NCI-H2196 (cell line): ENCODE data around the gene WDFY2.
A peak's percentile ranks its signal among the peaks of the same experiment; 100 is the strongest.

Source experiments
- DNase-seq: peaks from one replicate; lab custom pipeline; 2025; ENCODE audit not compliant: unreplicated experiment; lab: John Stamatoyannopoulos, UW

The WDFY2 gene

DNA sequence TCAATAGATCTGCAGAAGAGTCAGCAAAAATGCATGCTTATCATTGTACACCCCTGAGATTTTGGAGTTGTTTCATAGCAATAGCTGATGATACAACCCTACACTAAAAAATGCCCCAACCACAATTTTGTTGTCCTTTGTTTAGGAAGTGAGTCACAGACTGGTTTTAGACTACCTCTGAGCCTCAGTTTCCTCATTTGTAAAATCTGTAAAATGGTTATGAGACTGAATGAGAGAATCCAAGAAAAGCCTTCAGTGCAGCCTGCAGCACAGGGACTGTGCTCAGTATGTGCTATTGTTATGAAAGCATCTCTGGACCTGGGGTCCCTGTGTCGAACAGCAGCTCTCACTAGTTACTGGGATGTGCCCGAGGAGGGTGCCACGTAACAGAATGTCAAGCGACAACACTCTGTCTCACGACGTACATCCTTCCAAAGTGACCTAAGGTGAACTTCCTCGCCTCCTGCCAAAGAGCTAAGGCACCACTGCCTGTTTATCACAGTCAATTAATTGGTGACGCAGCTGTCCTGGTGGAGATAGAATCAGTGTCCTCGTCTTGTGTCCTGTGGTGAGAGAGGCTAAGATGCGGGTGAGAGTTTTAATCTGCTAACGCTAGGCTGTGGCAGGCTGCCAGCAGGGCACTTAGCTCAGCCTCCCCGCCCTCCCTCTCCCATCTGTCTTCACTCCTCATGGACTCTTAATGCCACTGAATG lies 201.6 kb downstream of the WDFY2 start:
- no peak for DNase-seq

DNA sequence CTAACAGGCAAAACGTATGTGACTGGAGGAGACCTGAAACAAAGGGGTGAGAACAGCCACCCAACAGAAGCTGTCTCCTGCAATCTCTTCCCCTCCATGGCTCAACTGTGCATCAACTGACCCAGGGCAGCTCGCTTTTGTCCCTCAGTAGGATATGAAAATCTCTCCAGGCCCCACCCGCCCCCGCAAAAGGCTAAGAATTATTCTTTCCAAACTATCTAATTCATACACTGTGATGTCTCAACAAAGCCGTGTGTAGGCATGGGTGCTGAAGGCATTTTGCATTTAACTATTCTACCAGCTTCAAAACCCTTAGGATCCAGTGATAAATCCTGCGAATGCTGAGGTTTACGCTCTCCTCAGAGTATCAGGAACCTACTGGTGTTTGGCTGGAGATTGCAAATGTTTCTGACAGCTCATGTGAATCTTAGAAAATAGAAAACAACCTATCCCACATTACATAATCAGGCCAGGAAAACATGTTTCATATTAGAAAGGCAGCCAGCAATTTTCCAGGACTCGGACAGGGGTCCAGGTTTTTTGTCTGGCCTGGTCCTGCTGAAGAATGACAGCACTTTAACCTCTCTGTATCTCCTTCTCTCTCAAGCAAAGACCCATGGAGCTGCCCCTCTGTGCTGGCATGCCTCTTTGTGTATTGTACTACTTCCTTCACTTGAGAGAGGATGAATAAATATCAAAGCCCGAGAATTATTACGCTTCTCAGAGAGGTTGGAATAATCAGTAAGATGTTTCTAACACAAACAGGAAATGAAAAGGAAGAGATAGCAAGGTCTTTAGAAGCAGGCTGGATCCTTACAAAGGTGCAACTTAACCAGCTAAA lies 202.4 kb downstream of the WDFY2 start:
- DNase-seq: no peak

DNA sequence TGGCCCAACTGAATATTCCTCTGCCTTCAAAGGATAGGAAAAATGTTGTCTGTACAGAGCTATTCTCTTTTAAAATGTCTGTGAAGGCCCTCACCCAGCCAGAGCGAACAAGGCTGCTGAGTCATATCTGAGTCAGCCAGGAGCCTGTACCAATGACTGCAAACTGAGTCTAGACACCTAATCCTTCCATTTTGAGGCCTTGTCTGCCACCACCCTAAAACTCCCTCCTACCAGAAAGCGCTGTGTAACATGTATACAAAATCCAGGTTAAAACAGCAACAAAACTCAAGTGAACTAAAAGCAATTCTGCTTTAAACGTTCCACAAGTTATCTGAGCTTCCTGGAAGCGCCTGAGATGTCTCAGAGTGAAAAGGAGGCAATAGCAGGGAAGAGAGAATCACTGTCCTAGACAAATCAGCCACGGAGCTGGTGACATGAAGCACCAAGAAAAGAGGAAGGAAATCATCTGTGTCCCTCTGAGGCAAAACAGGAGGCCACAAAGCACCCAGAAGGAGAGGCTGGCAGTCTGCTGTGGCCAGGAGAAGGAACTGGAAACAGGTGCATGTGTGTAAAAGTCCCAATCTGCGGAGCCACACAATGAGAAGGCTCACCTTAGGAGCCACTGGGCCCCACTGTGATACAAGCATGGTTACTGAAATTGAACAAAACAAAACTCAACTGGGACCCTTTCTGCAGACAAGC lies 209.5 kb downstream of the WDFY2 start:
- DNase-seq: no peak

DNA sequence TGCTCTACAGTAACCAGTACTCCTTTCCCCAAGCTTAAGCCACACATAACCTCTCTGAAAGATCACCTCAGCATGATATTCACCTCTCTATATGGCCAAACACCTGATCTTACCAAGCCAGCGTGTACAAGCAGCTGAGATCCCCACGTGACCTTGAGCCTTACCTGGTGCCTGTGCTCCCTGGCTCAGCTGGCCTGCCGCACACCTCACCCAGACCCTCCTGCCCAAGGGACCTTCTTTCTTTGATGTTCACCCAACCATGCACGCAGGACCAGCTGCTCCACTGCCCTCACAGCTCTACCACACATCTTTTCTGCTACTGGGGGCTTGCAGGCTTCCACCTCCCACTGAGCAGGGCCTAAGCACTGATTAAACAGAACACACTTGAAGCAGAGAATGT lies 210.7 kb downstream of the WDFY2 start:
- no peak for DNase-seq

DNA sequence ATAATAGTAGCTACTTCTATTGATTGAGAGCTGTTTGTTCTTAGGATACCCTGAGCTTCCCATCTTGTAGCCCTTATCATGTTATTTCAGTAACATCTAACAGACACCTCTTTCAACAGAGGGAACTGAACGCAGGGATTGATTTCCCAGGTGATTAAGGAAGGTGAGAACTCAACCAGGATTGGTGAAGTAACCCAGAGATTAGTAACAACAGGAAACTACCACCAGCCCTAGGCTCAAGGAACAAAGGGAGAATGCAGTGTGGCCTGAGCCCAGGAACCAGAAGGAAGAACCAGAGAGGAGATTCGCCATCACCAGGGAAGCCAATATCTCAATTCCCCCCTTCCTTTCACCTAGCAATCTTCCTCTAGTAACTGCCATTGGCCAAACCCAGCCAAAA lies 211.2 kb downstream of the WDFY2 start:
- DNase-seq: no peak

DNA sequence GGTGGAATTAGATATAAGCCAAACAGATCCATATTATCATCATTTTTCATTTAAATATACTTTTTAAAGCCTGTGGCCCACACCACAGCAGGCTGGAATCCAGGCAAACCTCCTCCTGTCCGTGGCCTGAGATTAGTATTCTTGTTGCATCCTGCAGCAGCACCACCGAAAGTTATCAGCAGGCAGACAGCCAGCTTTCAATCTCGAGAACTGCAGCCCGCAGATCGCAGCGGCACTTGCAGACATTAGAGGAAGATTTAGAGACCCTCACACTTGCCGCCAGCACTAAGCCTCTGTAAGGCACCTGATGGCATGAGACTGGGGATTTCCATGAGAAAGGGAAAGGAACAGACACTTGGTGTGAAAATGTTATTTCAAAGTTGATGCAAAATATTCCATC lies 212.3 kb downstream of the WDFY2 start:
- no peak for DNase-seq

DNA sequence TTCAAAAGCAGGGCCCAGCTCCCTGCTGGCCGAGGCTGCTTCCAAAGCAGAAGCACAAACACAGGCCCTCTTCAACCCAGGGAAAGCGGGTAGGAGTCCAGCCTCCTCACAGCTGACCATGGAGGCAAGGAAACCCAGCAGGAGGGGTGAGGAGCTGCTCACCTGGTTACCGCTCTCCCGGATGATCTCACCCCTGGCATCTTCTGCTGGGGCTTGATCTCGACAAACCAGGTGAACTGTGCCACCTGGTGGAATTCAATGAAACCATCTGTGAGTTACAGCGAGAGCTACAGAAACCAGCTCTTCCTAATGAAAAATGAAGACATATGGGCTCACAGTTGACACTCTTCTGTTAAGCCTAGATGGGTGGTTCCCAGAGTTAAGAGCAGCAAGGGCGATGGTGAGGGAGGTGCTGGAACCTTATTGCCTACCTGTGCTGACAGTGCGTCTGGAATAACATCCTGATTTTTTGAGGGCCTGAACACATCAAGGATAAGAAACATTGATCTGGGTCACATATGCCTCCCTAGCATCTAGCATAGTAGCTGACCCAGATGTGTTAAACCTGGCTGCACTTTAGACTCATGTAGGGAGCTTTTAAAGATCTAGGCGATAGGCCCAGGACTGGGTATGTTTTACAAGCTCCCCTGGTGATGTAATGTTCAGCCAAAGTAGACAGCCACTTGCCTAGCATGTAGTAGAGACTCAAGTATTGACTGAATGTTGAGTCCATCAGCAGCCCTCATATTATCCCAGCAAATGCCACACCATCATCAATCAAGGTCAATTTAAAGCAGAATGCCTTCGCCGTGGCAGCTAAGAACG lies 213.6 kb downstream of the WDFY2 start:
- peak; percentile 69 for DNase-seq

DNA sequence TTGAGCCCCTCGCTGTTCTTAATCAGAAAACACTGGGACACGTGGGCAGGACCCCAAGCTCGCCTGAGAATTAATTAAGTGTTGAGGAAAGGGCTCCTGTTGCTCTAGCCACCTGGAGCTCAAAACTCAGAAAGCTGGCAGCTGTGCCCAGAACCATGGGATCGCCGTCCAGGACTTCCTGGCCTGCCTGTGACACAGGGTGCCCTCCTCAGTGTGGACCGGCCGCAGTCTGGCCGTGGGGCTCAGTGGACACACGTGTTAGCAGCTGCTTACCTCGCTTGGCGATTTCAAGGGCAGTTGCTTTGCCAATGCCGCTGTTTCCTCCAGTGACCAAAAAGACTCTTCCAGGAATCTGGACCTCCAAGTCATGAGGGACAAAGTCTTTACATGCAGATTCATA lies 215.0 kb downstream of the WDFY2 start:
- DNase-seq: no peak

DNA sequence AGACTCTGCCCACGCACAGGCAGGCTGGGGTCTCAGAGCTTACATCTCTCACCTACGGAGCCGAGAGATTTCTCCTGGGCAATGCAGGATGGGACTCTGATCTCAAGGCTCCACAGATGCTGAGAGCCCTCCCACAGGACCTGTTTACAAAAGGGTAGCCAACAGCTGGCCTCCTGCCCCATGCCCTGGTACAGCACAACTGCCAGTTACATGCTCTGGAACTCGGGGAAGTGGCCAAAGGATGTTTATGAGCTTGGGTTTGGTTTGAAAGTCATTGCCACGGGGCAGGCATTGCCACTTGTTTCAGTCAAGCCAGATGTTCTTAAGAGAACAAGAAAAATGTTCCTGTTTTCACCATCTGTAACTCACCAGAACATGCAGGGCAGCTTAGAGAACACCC lies 216.2 kb downstream of the WDFY2 start:
- no peak for DNase-seq

DNA sequence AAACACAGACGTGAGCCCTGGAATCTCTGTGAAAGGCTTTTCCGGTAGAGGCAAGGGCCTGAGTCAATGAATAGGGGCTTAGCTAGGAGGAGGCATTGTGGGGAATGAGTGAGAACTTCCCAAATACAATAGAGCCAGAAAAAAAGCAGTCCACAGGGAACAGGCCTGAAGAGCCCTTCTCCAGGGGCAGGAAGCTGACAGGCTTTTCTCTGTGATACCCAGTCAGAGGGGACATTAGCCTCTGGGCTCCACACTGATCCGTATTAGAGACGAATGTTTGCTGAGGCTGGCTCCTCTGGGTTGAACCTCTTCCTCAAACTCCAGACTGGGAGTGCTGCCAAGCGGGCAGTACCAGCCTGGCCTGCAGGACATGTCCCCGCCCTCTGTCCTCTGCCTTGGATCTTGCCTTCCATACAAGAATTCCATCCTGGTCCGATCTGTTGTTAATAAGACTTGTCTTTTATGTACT lies 217.4 kb downstream of the WDFY2 start:
- DNase-seq: peak; percentile 62

DNA sequence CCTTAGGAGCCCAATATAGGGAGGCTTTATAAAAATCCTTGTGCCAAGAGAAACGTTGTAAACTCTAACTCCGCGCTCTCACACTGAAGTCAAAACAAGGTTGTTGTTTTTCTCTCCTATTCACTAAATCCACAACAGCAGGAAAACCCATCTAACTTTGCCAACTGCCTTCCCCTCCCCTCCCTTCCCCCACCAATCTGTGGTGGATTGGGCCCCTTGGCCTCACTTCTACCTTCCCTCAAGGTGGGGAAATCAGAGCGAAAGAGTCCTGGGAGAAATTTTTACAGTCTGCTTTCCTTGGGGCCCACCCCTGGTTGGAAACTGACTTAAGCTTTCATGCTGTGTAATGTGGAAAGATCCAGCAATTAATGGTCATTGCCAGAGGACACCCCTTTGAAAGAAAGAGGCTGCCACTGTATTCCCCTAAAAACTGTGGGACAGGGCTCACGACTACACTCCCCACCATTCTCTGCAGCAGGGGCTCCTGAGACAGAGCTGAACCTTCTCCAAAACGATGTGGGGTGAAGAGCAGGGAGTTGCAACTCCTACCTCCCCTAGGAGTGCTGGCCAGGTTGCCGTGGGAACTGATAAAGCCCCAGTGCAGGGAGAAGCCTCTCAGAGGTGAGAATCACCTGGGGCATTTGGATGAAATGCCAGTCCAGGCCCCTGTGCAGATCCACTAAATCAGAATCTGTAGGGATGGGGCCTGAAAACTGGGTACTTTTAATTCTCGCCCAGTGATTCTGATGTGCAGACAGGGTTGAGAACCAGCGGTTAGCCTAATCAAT lies 218.6 kb downstream of the WDFY2 start:
- DNase-seq: no peak

DNA sequence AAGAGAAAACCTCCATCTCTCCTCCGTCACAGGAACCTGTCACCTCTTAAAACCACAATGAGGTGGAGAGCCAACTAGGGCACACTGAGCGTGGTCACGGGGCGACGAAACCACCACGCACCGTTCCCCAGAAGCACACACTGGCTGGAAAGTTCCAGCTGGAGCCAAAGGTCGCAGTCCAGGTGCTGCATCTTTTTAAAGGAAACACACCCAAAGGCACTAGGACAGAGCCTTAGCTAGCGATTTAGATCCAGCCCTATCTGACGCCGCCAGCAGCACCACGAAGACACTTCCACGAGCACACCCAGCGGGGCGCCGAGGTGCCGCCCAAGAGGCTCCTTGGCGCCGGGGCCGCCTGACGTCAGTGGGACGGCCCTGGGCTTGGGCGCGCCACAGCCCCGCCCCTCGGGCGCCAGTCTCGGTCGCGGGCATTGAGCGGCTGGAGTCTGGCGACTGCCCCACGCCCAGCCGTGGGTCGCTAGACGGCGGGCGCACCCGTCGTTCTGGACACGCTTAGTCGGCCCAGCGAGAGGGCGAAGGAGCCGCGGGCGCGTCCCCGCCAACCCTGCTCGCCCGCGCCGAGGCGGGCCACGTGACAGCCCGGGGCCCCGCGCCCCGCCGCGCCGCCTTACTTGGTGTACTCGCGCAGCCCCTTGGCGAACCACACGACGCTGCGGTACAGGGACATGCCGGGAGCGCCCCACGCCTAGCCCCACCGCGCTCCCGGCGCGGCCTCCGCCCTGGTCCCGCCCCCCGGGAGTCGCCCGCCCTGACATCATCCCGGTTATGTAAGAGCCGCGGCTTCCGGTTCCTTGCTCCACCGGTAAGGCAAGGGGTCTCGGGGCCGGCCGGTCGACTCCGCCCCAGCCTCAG lies 219.4 kb downstream of the WDFY2 start, which contains the start of gene DHRS12:
Gene DHRS12, minus strand, starts transcription at position 742 of the 873 bp plus-strand sequence. CDS start 4,504 bp downstream, outside the sequence.
- DNase-seq: peak; percentile 66

DNA sequence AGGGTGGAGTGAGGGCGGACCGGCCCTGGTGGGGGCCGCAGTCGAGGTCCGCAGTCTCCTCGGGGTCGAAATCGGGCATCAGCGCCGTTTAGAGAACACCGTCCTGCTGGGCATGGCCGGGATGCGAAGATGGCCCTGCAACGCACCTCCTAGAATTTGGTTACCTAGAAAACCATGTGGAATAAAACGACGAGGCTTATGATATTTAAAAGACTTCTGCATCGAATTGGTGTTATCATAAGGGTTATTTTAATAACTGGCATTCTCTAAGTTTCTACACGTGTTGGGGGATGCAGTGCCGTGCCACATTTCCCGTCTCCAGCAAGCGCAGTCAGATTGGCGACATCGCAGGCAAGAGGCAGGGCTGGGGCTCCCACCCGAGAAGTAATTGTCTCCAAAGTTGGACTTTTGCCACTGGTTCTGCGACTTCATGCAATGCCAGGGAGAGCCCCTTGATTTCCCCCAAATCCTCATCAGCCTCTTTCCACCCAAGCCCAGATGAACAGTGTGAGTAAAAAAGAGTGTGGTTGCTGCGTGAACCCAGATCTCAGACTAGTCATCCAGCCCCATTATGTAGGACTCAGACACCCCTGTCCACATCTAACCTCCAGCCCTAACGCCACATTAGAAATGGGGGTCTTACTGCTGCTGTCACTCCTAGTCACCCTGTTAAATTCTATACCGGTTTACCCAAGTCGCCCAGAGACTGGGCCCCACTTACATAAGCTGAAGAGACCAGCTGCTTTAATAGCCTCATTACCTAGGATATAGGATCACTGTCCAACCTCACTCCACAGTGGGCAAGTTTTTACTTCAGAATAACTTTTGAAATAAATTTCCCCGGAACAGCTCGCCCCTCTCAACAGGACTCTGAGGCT lies 220.3 kb downstream of the WDFY2 start:
- no peak for DNase-seq

DNA sequence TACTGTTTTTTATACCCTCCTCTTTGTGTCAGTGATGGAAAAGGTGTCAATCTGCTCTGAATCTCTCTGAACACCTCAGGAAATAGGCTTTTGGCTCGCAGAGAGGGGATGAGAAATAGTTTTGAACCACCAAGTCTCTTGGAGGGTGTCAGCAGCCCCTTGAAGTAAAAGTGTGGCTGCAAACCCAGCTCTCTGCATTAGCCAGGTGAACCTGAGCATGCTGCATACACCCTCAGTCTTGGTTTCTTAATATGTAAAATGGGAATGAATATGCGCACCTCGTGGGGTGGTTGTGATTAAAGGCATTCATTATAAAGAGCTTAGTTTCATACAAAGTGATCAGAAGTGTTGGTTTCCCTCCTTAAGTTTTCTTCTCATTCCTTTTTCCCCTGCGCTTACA lies 221.1 kb downstream of the WDFY2 start:
- no peak for DNase-seq

DNA sequence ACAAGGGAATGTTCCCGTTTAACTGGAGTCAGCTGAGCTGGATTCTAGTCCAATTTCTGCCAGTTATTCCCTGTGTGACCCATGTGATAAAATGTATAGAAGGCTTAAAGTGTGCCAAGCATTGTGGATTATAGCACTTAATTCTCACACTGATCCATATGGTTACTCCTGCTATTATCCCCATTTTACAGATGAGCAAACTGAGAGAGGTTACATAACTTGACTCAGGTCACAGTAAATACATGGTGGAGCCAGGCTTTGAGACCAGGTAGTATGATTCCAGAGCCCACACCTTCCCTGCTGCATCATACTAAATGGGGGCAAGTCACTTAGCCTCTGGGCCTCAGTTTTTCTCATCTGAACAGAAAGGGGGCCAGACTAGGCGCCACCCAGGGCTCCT lies 221.7 kb downstream of the WDFY2 start:
- DNase-seq: no peak

DNA sequence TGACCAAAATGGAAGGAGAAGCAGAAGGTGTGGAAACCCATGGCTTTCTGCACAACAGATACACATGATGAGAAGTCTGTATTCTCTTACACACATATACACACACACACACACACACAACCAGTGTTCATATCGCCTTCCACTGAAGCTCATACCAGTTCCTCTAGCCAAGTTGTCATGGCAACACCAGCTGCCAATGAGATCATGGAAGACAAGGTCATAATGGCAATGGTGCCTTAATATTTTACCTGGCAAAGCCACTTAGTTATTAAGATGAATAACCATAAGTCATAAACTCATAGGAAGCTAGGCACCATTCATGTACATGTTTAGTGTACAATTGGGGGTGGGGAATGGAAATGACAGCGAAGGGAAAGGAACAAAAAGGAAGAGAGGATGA lies 222.3 kb downstream of the WDFY2 start:
- DNase-seq: peak; percentile 58

DNA sequence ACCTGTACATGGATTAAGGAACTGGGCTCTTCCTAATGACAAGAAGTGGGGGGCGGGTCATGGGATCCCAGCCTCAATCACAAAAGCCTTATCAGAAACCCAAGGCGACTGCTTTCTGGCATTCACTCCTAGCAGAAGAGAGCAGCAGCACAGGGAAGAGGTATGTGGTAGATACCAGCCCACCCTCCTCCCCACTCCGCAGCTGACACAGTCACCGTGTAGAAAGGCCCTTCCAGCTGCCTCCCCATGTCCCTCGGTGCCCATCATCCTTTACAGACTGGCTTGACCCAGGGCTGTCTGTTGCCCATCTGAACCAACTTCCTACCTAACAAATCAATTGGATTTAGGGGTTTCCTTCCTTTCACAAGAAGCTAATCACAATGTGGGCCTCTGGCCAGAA lies 222.8 kb downstream of the WDFY2 start:
- DNase-seq: no peak

DNA sequence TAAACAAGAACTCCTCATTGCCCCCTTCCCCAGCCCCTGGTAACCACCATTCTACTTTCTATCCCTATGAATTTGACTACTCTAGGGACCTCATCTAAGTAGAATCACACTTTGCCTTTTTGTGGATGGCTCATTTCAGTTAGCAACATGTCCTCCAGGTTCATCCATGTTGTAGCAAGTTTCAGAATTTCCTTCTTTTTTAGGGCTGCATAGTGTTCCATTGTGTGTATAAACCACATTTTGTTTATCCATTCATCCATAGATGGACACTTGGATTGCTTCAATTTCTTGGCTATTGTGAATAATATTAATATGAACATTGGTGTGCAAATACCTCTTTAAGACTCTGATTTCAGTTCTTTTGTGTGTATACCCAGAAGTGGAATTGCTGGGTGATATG lies 224.5 kb downstream of the WDFY2 start:
- DNase-seq: no peak
